OCI-LY3 (cell line): ENCODE data around the gene CAPNS2.

Source experiments
- EZH2phosphoT487 ChIP-seq: fragments of 200-600 bp; shearing (Covaris generic); IDR thresholded peaks from 2 replicates; pipeline ENCODE4 v1.6.1; 2018; ENCODE audit warnings: antibody characterized with exemption, mixed run types, low read depth
- TF ChIP-seq, protein P1 (sequence below): fragments of 200-600, 300-600 bp; sonication (generic); IDR thresholded peaks from 2 replicates; pipeline ENCODE4 v1.5.1; 2014; ENCODE audit warnings: antibody characterized with exemption, low read length, low read depth

DNA sequence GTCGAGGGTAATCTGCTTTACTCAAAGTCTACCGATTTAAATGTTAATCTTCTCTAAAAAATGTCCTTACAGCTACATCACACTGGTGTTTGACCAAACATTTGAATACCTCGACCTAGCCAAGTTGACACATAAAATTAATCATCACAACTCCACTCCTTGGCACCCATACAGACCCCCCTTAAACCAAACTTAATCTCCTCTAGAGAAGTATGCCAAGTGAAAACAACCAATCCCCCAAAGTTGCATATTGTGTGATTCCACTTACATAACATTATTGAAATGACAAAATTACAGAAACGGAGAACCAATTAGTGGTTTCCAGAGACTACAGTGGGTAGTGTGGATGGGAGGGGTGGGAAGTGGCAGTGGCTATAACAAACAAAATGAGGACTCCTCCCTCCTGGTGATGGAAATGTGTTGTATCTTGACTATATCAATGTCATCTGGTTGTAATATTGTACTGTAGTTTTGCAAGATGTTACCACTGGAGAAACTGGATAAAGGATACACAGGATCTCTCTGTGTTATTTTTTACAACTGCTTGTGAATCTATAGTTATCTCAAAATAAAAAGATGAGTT, 39.4 kb downstream of the CAPNS2 start:
- TF ChIP-seq, protein P1, sequence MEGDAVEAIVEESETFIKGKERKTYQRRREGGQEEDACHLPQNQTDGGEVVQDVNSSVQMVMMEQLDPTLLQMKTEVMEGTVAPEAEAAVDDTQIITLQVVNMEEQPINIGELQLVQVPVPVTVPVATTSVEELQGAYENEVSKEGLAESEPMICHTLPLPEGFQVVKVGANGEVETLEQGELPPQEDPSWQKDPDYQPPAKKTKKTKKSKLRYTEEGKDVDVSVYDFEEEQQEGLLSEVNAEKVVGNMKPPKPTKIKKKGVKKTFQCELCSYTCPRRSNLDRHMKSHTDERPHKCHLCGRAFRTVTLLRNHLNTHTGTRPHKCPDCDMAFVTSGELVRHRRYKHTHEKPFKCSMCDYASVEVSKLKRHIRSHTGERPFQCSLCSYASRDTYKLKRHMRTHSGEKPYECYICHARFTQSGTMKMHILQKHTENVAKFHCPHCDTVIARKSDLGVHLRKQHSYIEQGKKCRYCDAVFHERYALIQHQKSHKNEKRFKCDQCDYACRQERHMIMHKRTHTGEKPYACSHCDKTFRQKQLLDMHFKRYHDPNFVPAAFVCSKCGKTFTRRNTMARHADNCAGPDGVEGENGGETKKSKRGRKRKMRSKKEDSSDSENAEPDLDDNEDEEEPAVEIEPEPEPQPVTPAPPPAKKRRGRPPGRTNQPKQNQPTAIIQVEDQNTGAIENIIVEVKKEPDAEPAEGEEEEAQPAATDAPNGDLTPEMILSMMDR, result no peak
- no peak for TF ChIP-seq EZH2phosphoT487
